Type B pancreatic cell (in vitro differentiated cells): ENCODE data around the gene NSRP1. TPM values are rescaled to one million over a fixed set of nuclear protein-coding genes. Genes with fewer than 3 reads are reported as not detected.

Experiments
- DNase-seq: peaks from one replicate; pipeline ENCODE4 v3.0.0; 2021; ENCODE audit warnings: mixed read lengths; ENCODE audit not compliant: unreplicated experiment; ENCODE audit errors: extremely low spot score
- H3K27ac Mint-ChIP-seq: 2 replicates; pipeline ENCODE4 v1.8.0; 2021; ENCODE audit warnings: mild to moderate bottlenecking, mixed read lengths
- H3K27me3 Mint-ChIP-seq: 2 replicates; pipeline ENCODE4 v1.8.0; 2021; ENCODE audit warnings: mixed read lengths
- H3K36me3 Mint-ChIP-seq: 2 replicates; pipeline ENCODE4 v1.8.0; 2021; ENCODE audit warnings: mixed read lengths
- H3K4me1 Mint-ChIP-seq: one replicate; pipeline ENCODE4 v1.8.0; 2021; ENCODE audit warnings: mixed read lengths; ENCODE audit not compliant: unreplicated experiment
- H3K4me3 Mint-ChIP-seq: 2 replicates; pipeline ENCODE4 v1.8.0; 2021; ENCODE audit warnings: mild to moderate bottlenecking, mixed read lengths
- H3K9me3 Mint-ChIP-seq: 2 replicates; pipeline ENCODE4 v1.8.0; 2021; ENCODE audit warnings: mixed read lengths
- total RNA-seq: library from RNA; stranded (reverse); gene quantifications from 2 replicates; pipeline ENCODE4 v1.2.1, GENCODE V29; 2021; ENCODE audit warnings: low replicate concordance
- TF ChIP-seq, protein P1 (sequence below): fragments of 200-600 bp; sonication (generic); conservative IDR thresholded peaks from 2 replicates; pipeline ENCODE4 v1.5.0; 2021; ENCODE audit warnings: antibody characterized with exemption, mild to moderate bottlenecking

NSRP1 gene
- total RNA-seq, 1 donor from 2014 or later = 31.6 TPM

DNA sequence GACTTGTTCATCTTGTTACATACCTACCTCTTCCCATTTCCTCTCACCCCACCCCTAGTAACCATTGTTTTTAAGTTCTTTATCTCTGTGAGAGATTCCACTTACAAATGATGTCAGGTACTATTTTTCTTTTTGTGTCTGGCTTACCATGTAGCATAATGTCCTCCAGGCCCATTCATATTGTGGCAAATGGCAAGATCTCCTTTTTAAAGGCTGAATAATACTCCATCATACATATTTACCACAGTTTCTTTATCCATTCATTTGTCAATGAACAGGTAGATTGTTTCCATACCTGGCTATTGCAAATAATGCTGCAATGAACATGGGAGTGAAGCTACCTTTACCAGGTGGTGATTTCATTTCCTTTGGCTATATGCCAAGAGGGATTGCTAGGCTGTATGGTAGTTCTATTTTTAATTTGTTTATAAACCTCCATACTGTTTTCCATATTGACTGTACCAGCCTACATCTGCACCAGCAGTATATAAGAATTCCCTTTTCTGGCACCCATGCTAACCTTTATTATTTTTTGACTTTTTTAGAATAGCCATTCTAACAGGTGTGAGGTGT lies 53.9 kb downstream of the NSRP1 start:
- Mint-ChIP-seq H3K36me3 (peaks cover 22% of the 10 kb centered on the region), H3K4me1 (no peaks in the 10 kb centered on the region), H3K27ac (peak overlapping the region; percentile 50), H3K27me3 (no peaks in the 10 kb centered on the region), H3K4me3 (no peak overlapping the region), H3K9me3 (no peaks in the 10 kb centered on the region)
- TF ChIP-seq, protein P1, sequence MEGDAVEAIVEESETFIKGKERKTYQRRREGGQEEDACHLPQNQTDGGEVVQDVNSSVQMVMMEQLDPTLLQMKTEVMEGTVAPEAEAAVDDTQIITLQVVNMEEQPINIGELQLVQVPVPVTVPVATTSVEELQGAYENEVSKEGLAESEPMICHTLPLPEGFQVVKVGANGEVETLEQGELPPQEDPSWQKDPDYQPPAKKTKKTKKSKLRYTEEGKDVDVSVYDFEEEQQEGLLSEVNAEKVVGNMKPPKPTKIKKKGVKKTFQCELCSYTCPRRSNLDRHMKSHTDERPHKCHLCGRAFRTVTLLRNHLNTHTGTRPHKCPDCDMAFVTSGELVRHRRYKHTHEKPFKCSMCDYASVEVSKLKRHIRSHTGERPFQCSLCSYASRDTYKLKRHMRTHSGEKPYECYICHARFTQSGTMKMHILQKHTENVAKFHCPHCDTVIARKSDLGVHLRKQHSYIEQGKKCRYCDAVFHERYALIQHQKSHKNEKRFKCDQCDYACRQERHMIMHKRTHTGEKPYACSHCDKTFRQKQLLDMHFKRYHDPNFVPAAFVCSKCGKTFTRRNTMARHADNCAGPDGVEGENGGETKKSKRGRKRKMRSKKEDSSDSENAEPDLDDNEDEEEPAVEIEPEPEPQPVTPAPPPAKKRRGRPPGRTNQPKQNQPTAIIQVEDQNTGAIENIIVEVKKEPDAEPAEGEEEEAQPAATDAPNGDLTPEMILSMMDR = no peak
- no peak for DNase-seq

DNA sequence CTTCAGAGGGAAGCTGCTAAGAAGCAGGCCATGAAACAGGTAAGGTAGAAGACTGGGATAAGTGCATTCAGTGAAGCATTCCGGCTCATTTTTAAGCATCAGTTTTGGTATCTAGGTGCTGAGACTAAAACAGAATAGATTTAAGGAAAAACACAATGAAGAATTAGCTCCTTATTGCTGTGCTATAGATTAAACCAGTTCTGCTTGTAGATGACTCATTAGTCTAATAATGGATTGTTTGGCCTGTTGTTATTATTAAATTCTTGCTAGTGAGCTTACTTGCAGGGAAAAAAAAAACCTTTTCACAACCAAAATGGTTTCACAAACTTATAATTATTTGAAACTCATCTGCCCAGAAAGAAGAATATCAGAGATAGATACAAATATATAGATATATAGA lies 55.9 kb downstream of the NSRP1 start:
- TF ChIP-seq, protein P1 = no peak
- Mint-ChIP-seq H3K9me3 (no peaks in the 10 kb centered on the region), H3K4me3 (no peak overlapping the region), H3K27me3 (no peaks in the 10 kb centered on the region), H3K4me1 (no peaks in the 10 kb centered on the region), H3K27ac (no peak overlapping the region), H3K36me3 (peaks cover 24% of the 10 kb centered on the region)
- DNase-seq = no peak

DNA sequence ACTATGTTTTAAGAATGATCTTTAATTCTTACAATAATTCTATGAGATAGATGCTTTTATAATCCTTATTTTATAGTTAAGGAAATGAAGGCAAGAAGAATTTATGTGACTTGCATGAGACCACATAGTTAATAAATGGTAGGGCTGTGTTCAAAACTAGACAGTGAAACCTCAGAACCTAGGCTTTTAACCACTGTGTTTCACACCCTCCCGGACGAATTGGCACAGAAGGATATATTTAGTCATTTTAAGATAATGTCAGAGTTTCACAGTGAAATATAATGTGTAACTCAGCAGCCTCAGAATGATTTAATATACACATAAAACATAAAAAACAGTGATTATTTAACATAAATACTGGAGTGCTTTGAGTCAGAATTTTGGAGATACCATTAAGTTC lies 57.0 kb downstream of the NSRP1 start:
- H3K27ac Mint-ChIP-seq = no peak overlapping the region
- H3K36me3 Mint-ChIP-seq = peaks cover 24% of the 10 kb centered on the region

DNA sequence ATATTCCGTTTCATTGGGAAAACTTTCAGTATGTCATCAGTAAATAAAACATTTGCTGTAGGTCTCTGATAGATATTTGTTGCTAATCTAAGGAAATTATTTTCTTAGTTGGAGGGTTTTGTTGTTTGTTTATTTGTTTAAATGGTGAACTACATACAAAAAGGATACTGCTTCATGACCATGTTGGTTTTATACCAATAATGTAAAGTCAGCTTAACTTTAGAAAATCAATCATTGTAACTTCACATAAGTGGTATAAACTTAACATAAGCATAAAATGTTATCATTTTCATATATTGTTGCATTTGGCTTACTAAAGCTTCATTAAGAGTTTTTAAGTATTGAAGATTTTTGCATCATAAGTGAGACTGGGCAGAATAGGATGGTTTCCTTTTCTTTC lies 57.9 kb downstream of the NSRP1 start:
- DNase-seq = no peak
- H3K4me3 Mint-ChIP-seq = no peak overlapping the region
- TF ChIP-seq, protein P1 = no peak
- H3K27ac Mint-ChIP-seq = no peak overlapping the region
- peaks cover 24% of the 10 kb centered on the region for H3K36me3 Mint-ChIP-seq
- H3K4me1 Mint-ChIP-seq = no peaks in the 10 kb centered on the region
- no peaks in the 10 kb centered on the region for H3K9me3 Mint-ChIP-seq
- H3K27me3 Mint-ChIP-seq = no peaks in the 10 kb centered on the region

More for the DNA sequence above, 57.0 kb downstream of the NSRP1 start:
- H3K4me1 Mint-ChIP-seq = no peaks in the 10 kb centered on the region
- H3K27me3 Mint-ChIP-seq = no peaks in the 10 kb centered on the region
- TF ChIP-seq, protein P1 = no peak
- no peaks in the 10 kb centered on the region for H3K9me3 Mint-ChIP-seq
- H3K4me3 Mint-ChIP-seq = no peak overlapping the region
- no peak for DNase-seq

DNA sequence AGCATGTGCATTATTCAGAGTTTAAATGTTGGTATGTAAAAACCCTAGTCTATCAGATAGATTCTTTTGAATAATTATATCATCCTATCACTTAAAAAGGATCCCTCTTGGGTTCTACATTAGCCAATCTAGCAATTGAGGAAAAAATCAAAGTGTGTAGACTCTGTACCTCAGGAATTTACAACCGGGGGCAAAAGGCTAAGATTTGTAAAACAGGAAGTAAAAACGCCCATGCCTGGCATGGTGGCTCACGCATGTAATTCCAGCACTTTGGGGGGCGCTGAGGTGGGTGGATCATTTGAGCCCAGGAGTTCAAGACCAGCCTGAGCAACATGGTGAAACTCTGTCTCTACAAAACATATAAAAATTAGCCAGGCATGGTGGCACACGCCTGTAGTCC lies 60.2 kb downstream of the NSRP1 start:
- Mint-ChIP-seq H3K27ac (no peak overlapping the region), H3K36me3 (peaks cover 20% of the 10 kb centered on the region), H3K4me3 (no peak overlapping the region), H3K27me3 (no peaks in the 10 kb centered on the region), H3K4me1 (no peaks in the 10 kb centered on the region), H3K9me3 (no peaks in the 10 kb centered on the region)
- TF ChIP-seq, protein P1 = no peak
- DNase-seq = no peak

DNA sequence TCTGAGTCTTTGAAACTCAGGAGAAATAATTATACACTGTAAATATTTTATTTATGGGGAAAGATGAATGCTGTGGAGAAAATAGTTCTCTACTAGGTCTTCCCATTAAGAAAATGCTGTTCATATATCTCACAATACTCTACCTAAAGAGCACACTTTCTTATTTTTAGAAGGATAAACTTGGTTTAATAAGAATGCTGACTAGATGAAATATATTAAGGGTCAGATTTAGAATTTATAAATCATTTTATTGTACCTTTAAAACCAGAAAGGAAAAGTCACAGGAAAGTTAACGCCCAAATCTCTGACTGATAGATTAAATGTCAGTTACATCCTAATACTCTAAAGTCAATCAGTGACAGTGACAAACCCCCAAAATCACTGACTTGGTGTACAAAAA lies 70.1 kb downstream of the NSRP1 start:
- DNase-seq = no peak
- TF ChIP-seq, protein P1 = no peak
- H3K36me3 Mint-ChIP-seq = peaks cover 29% of the 10 kb centered on the region
- no peak overlapping the region for H3K4me3 Mint-ChIP-seq
- H3K9me3 Mint-ChIP-seq = no peaks in the 10 kb centered on the region
- H3K27ac Mint-ChIP-seq = no peak overlapping the region
- no peaks in the 10 kb centered on the region for H3K27me3 Mint-ChIP-seq
- H3K4me1 Mint-ChIP-seq = no peaks in the 10 kb centered on the region
